ENCODE measurements around the gene PRR33. TPM values are rescaled to one million over a fixed set of nuclear protein-coding genes. Genes with fewer than 3 reads are reported as not detected.

Gene PRR33
- total RNA-seq, 1 donor from 2014 or later: not detected

- Mint-ChIP-seq H3K4me3 (ENCODE audit: unreplicated experiment) (no peak overlapping the region), H3K4me1 (ENCODE audit: unreplicated experiment) (peaks cover 3% of the 10 kb centered on the region), H3K9me3 (ENCODE audit: unreplicated experiment) (no peaks in the 10 kb centered on the region), H3K36me3 (ENCODE audit: low read depth, unreplicated experiment) (peaks cover 12% of the 10 kb centered on the region), H3K27ac (ENCODE audit: unreplicated experiment) (no peak overlapping the region), H3K27me3 (ENCODE audit: unreplicated experiment) (peaks cover 13% of the 10 kb centered on the region)
- peak; percentile 75 for TF ChIP-seq CTCF (IDR thresholded peaks at IDR 0.05; ENCODE audit: unreplicated experiment)
- no peak for DNase-seq (ENCODE audit: low spot score)
These were observed 26.1 kb upstream of the PRR33 start for GRCh38 chr11:1917523-1918435.

- no peak for DNase-seq (ENCODE audit: low spot score)
- Mint-ChIP-seq H3K4me3 (ENCODE audit: unreplicated experiment) (no peak overlapping the region), H3K27ac (ENCODE audit: unreplicated experiment) (no peak overlapping the region), H3K27me3 (ENCODE audit: unreplicated experiment) (peaks cover 11% of the 10 kb centered on the region), H3K36me3 (ENCODE audit: low read depth, unreplicated experiment) (peaks cover 12% of the 10 kb centered on the region), H3K9me3 (ENCODE audit: unreplicated experiment) (no peaks in the 10 kb centered on the region), H3K4me1 (ENCODE audit: unreplicated experiment) (peaks cover 3% of the 10 kb centered on the region)
- no peak for TF ChIP-seq CTCF (IDR thresholded peaks at IDR 0.05; ENCODE audit: unreplicated experiment)
These were observed 25.4 kb upstream of the PRR33 start for GRCh38 chr11:1916986-1917522.

- DNase-seq (ENCODE audit: low spot score): no peak
- Mint-ChIP-seq H3K27me3 (ENCODE audit: unreplicated experiment) (peaks cover 9% of the 10 kb centered on the region), H3K4me3 (ENCODE audit: unreplicated experiment) (no peak overlapping the region), H3K9me3 (ENCODE audit: unreplicated experiment) (no peaks in the 10 kb centered on the region), H3K36me3 (ENCODE audit: low read depth, unreplicated experiment) (peaks cover 12% of the 10 kb centered on the region), H3K27ac (ENCODE audit: unreplicated experiment) (no peak overlapping the region), H3K4me1 (ENCODE audit: unreplicated experiment) (peaks cover 3% of the 10 kb centered on the region)
- TF ChIP-seq CTCF (IDR thresholded peaks at IDR 0.05; ENCODE audit: unreplicated experiment): no peak
These were observed 24.7 kb upstream of the PRR33 start for GRCh38 chr11:1916132-1916985.

- Mint-ChIP-seq H3K27me3 (ENCODE audit: unreplicated experiment) (peaks cover 9% of the 10 kb centered on the region), H3K36me3 (ENCODE audit: low read depth, unreplicated experiment) (peaks cover 12% of the 10 kb centered on the region), H3K9me3 (ENCODE audit: unreplicated experiment) (no peaks in the 10 kb centered on the region), H3K27ac (ENCODE audit: unreplicated experiment) (no peak overlapping the region), H3K4me3 (ENCODE audit: unreplicated experiment) (no peak overlapping the region), H3K4me1 (ENCODE audit: unreplicated experiment) (peaks cover 3% of the 10 kb centered on the region)
- no peak for DNase-seq (ENCODE audit: low spot score)
- TF ChIP-seq CTCF (IDR thresholded peaks at IDR 0.05; ENCODE audit: unreplicated experiment): no peak
These were observed 24.1 kb upstream of the PRR33 start for GRCh38 chr11:1915795-1916131.

All from endothelial cell (in vitro differentiated cells).